Breast epithelium (tissue), 4 donors: ENCODE results near the gene MRPL55. TPM values are rescaled to one million over a fixed set of nuclear protein-coding genes. Genes with fewer than 3 reads are reported as not detected.

Experiments used
- DNase-seq, 2 donors: peaks; one replicate each; pipeline ENCODE4 v3.0.0-alpha.2; 2019; ENCODE audit warnings: low spot score in 2 of 2
- H3K27ac ChIP-seq, 2 donors: fragments of 200-600 bp; sonication (generic) in 1 of 2; one replicate each; pipeline ENCODE4 v1.5.1; 2016 to 2019; ENCODE audit warnings: mild to moderate bottlenecking in 1 of 2
- H3K27me3 ChIP-seq, 2 donors: fragments of 200-600 bp; sonication (generic) in 1 of 2; one replicate each; pipeline versions ENCODE4 v1.5.1 to v1.6.0; 2017 to 2019; ENCODE audit warnings: control low read depth in 1 of 2, mild to moderate bottlenecking in 1 of 2
- H3K36me3 ChIP-seq: fragments of 200-600 bp; one replicate; pipeline ENCODE4 v1.5.1; 2019
- H3K4me1 ChIP-seq, 2 donors: fragments of 200-600 bp; sonication (generic); one replicate each; pipeline ENCODE4 v1.5.1; 2016 to 2019; ENCODE audit warnings: control low read depth in 1 of 2
- H3K4me3 ChIP-seq, 3 donors: fragments of 200-600 bp; sonication (generic); 1 replicate in 2 of 3; 2 replicates in 1 of 3; pipeline ENCODE4 v1.5.1; 2016 to 2019; ENCODE audit warnings: mild to moderate bottlenecking in 3 of 3, moderate library complexity in 2 of 3
- H3K9me3 ChIP-seq, 2 donors: fragments of 200-600 bp; sonication (generic) in 1 of 2; one replicate each; pipeline ENCODE4 v1.5.1; 2016 to 2019; ENCODE audit warnings: control low read depth in 1 of 2
- POLR2A ChIP-seq: fragments of 450-650 bp; IDR thresholded peaks from one replicate; pipeline ENCODE4 v1.6.1; 2016; ENCODE audit warnings: antibody characterized with exemption, mild to moderate bottlenecking, moderate library complexity
- POLR2AphosphoS5 ChIP-seq, 3 donors: sonication (generic); formaldehyde crosslinking; IDR thresholded peaks; one replicate each; pipeline ENCODE4 v1.6.1; 2017; ENCODE audit warnings: antibody characterized with exemption in 3 of 3
- intact Hi-C: fragments of 100-400 bp; cut with DNase I; formaldehyde crosslinking; loops from one replicate; pipeline ENCODE4 v1.15.1; 2023; ENCODE audit warnings: low total_unique reads
- total RNA-seq, 3 donors: library from RNA; depleted of rRNA; stranded (reverse); fragments of >200 nt; gene quantifications; one replicate each; pipeline ENCODE4 v1.1.0, GENCODE V29; 2016
- TF ChIP-seq, protein P1 (sequence below), 3 donors: fragments of 450-650 bp; IDR thresholded peaks; one replicate each; pipeline ENCODE4 v1.5.1; 2016 to 2017; ENCODE audit warnings: antibody characterized with exemption in 3 of 3, mild to moderate bottlenecking in 3 of 3, moderate library complexity in 3 of 3

The MRPL55 gene
- total RNA-seq, 3 donors from 2014 or later, result 76.4 to 108 (median 102) TPM

DNA sequence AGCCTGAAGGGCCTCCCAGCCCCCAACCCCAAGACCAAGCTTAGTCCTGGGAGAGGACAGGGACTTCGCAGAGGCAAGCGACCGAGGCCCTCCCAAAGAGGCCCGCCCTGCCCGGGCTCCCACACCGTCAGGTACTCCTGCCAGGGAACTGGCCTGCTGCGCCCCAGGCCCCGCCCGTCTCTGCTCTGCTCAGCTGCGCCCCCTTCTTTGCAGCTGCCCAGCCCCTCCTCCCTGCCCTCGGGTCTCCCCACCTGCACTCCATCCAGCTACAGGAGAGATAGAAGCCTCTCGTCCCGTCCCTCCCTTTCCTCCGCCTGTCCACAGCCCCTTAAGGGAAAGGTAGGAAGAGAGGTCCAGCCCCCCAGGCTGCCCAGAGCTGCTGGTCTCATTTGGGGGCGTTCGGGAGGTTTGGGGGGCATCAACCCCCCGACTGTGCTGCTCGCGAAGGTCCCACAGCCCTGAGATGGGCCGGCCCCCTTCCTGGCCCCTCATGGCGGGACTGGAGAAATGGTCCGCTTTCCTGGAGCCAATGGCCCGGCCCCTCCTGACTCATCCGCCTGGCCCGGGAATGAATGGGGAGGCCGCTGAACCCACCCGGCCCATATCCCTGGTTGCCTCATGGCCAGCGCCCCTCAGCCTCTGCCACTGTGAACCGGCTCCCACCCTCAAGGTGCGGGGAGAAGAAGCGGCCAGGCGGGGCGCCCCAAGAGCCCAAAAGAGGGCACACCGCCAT lies 48.5 kb downstream of the MRPL55 start:
- peak overlapping the region; percentile 32 to 45 for H3K27ac ChIP-seq
- TF ChIP-seq POLR2AphosphoS5 (IDR thresholded peaks at IDR 0.05), result no peak
- TF ChIP-seq POLR2A, result no peak
- TF ChIP-seq, protein P1, sequence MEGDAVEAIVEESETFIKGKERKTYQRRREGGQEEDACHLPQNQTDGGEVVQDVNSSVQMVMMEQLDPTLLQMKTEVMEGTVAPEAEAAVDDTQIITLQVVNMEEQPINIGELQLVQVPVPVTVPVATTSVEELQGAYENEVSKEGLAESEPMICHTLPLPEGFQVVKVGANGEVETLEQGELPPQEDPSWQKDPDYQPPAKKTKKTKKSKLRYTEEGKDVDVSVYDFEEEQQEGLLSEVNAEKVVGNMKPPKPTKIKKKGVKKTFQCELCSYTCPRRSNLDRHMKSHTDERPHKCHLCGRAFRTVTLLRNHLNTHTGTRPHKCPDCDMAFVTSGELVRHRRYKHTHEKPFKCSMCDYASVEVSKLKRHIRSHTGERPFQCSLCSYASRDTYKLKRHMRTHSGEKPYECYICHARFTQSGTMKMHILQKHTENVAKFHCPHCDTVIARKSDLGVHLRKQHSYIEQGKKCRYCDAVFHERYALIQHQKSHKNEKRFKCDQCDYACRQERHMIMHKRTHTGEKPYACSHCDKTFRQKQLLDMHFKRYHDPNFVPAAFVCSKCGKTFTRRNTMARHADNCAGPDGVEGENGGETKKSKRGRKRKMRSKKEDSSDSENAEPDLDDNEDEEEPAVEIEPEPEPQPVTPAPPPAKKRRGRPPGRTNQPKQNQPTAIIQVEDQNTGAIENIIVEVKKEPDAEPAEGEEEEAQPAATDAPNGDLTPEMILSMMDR (IDR thresholded peaks at IDR 0.05), result no peak
- DNase-seq, result peak in 1 of 2 donors; percentile 43
- peak overlapping the region in 2 of 3 donors; percentile 53 to 61 for H3K4me3 ChIP-seq
- intact Hi-C loops, result no loop called here
- H3K27me3 ChIP-seq, result peaks cover 11 to 70% of the 10 kb centered on the region in 2 donors
- H3K9me3 ChIP-seq, result no peaks in the 10 kb centered on the region
- H3K36me3 ChIP-seq, result no peaks in the 10 kb centered on the region
- no peaks in the 10 kb centered on the region for H3K4me1 ChIP-seq

DNA sequence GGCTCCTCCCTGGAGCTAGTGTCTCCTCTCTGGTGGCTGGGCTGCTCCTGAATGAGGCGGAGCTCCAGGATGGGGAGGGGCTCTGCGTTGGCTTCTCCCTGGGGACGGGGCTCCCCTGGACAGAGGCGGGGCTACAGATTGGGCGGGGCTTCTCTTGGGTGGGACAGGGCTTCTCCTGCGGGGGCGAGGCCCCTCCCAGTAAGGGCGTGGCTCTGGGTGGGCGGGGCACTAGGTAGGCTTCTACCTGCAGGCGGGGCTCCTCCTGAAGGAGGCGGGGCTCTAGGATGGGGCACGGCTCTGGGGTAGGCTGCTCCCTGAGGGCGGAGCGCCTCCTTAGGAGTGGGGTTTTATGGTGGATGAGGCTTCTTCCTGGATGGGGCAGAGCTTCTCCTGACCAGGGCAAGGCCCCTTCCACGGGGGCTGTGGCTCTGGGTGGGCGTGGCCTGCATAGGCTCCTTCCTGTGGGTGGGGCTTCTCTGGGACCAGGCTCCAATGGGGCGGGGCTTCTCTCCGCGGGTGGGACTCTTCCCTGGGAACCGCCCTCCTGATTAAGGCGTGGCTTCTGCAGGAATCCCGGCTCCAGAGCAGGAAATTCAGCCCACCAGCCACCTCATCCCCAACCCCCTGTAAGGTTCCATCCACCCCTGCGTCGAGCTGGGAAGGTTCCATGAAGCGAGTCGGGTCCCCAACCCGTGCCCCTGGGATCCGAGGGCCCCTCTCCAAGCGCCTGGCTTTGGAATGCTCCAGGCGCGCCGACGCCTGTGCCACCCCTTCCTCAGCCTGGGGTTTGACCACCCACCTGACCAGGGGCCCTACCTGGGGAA lies 49.3 kb downstream of the MRPL55 start:
- DNase-seq, result peak; percentile 86 to 93
- intact Hi-C loops, result no loop called here
- TF ChIP-seq, protein P1 (IDR thresholded peaks at IDR 0.05), result no peak
- TF ChIP-seq POLR2AphosphoS5 (IDR thresholded peaks at IDR 0.05) (no peak), POLR2A (no peak)
- Histone ChIP-seq H3K4me1 (no peaks in the 10 kb centered on the region), H3K27ac (peak overlapping the region; percentile 32 to 45), H3K4me3 (peak overlapping the region in 2 of 3 donors; percentile 53 to 61), H3K36me3 (no peaks in the 10 kb centered on the region), H3K9me3 (no peaks in the 10 kb centered on the region), H3K27me3 (peaks cover 9 to 63% of the 10 kb centered on the region in 2 donors)

DNA sequence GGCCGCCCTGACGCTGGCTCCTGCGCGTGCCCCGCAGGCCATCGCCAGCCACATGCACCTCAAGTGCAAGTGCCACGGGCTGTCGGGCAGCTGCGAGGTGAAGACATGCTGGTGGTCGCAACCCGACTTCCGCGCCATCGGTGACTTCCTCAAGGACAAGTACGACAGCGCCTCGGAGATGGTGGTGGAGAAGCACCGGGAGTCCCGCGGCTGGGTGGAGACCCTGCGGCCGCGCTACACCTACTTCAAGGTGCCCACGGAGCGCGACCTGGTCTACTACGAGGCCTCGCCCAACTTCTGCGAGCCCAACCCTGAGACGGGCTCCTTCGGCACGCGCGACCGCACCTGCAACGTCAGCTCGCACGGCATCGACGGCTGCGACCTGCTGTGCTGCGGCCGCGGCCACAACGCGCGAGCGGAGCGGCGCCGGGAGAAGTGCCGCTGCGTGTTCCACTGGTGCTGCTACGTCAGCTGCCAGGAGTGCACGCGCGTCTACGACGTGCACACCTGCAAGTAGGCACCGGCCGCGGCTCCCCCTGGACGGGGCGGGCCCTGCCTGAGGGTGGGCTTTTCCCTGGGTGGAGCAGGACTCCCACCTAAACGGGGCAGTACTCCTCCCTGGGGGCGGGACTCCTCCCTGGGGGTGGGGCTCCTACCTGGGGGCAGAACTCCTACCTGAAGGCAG lies 50.0 kb downstream of the MRPL55 start:
- Histone ChIP-seq H3K27ac (no peak overlapping the region), H3K4me1 (no peaks in the 10 kb centered on the region), H3K27me3 (peaks cover 5 to 55% of the 10 kb centered on the region in 2 donors), H3K9me3 (no peaks in the 10 kb centered on the region), H3K4me3 (peak overlapping the region in 2 of 3 donors; percentile 53 to 61), H3K36me3 (no peaks in the 10 kb centered on the region)
- no peak for TF ChIP-seq POLR2A
- TF ChIP-seq, protein P1 (IDR thresholded peaks at IDR 0.05), result no peak
- TF ChIP-seq POLR2AphosphoS5 (IDR thresholded peaks at IDR 0.05), result no peak
- intact Hi-C loops, result no loop called here
- DNase-seq, result peak in 1 of 2 donors; percentile 51

DNA sequence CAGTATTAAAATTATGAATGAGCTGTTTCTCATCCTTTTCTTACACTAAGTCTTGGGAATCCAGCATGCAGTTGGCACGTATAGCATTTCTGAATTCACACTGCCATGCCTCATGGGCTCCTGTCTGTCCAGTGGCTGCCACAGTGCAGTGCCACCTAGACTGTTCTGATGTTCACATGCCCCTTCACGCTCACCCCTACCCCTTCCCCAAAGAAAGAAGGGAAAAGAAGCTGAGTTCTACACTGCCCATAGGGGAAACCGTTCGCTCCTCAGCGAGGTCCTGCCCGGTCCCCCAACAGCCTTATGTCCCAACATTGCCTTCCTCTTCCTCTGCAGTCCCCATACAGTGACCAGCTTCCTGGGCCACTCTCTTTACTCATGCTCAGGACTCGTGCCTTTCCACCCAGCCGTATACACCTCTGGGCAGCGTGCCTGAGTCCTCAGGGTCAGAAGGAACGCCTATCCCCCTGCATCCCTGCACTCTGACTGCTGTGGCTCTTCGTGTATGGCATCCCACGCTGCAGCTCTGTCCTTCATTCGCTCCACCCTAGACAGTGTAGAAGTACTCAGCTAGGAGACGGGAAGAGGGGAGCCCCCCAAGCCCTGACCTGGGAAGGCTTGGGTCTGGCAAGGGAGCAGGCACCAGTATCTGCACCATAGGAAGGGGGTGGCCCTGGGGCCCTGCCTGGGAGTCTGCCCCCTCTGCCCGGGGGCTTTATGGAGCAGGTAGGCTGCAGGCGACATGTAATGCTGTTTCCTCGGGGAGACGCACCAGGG lies 50.7 kb downstream of the MRPL55 start:
- intact Hi-C loops, result no loop called here
- H3K27me3 ChIP-seq, result peaks cover 5 to 48% of the 10 kb centered on the region in 2 donors
- no peaks in the 10 kb centered on the region for H3K36me3 ChIP-seq
- TF ChIP-seq POLR2A, result no peak
- TF ChIP-seq, protein P1 (IDR thresholded peaks at IDR 0.05), result no peak
- no peak for TF ChIP-seq POLR2AphosphoS5 (IDR thresholded peaks at IDR 0.05)
- H3K9me3 ChIP-seq, result no peaks in the 10 kb centered on the region
- no peak overlapping the region for H3K4me3 ChIP-seq
- peak in 1 of 2 donors; percentile 48 for DNase-seq
- no peak overlapping the region for H3K27ac ChIP-seq
- H3K4me1 ChIP-seq, result no peaks in the 10 kb centered on the region

Other genes starting within 250 kb of the MRPL55 start
- gene WNT9A, start 161.4 kb downstream of the MRPL55 start, total RNA-seq, result 1 to 10 TPM; 1.1 to 2.5 (median 1.3) TPM
- gene WNT3A, start 102.3 kb downstream of the MRPL55 start, total RNA-seq, result under 1 TPM in 1 of 3 donors, not detected in 2; 0.29 TPM
- gene ARF1, start 26.6 kb downstream of the MRPL55 start, total RNA-seq, result 100 to 1,000 TPM; 263 to 295 (median 292) TPM
- 10 to 100 TPM; 11.5 to 17.0 (median 15.7) TPM for gene C1orf35, start 6.0 kb downstream of the MRPL55 start, total RNA-seq
- gene GUK1, start 31.0 kb upstream of the MRPL55 start, total RNA-seq, result 100 to 1,000 TPM; 218 to 413 (median 333) TPM
- gene GJC2, start 40.6 kb upstream of the MRPL55 start, total RNA-seq, result 1 to 10 TPM; 1.3 TPM
- 1 to 10 TPM; 3.4 to 4.1 (median 3.9) TPM for gene IBA57, start 56.5 kb upstream of the MRPL55 start, total RNA-seq
- 10 to 100 TPM in 2 of 3 donors, 1 to 10 TPM in 1; 3.0 to 40.0 (median 27.9) TPM for gene OBSCN, start 98.7 kb upstream of the MRPL55 start, total RNA-seq